ENCODE results near the gene EPB41. TPM values are rescaled to one million over a fixed set of nuclear protein-coding genes. Genes with fewer than 3 reads are reported as not detected.
A peak's percentile ranks its signal among the peaks of the same experiment; 100 is the strongest.

EPB41 gene
- total and polyA plus RNA-seq, 2 experiments from 2014 or later = 26.8 to 112 TPM

DNA sequence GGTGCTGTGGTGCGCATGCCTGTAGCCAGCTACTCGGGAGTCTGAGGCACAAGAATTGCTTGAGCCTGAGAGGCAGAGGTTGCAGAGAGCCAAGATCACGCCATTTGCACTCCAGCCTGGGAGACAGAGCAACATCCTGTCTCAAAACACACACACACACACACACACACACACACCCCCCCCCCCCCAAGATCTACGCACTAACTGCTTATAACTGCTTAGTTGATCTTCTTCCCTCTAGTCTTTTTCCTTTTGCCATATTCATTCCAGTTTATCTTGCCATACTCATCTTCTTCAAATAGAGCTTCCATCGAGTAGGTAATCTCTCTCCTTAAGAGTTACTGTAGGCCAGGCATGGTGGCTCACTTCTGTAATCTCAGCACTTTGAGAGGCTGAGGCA, 20.9 kb downstream of the EPB41 start:
- Histone ChIP-seq H3K9me2 (ENCODE audit: insufficient read depth) (no peaks in the 10 kb centered on the region), H2AFZ (no peak overlapping the region), H3K79me2 (replicated peaks; ENCODE audit: insufficient read depth) (peaks cover 86% of the 10 kb centered on the region), H3K4me1 (ENCODE audit: insufficient read depth) (no peaks in the 10 kb centered on the region), H3K4me3 (no peak overlapping the region), H3K27ac (ENCODE audit: low read depth) (0 out of 2 replicates have a peak overlapping the region, but pooled peaks have one; percentile 76), H3K4me2 (no peak overlapping the region), H4K20me1 (replicated peaks; ENCODE audit: insufficient read depth) (peaks cover 16% of the 10 kb centered on the region), H3K36me3 (ENCODE audit: insufficient read depth) (no peaks in the 10 kb centered on the region), H3F3A (replicated peaks; ENCODE audit: low read depth) (no peaks in the 10 kb centered on the region), H3K27me3 (ENCODE audit: insufficient read depth) (no peaks in the 10 kb centered on the region)
- Mint-ChIP-seq H3K36me3 (ENCODE audit: low read depth) (no peaks in the 10 kb centered on the region), H3K27me3 (ENCODE audit: insufficient read depth, low read depth, poor library complexity) (peaks cover 4% of the 10 kb centered on the region), H3K4me3 (no peak overlapping the region), H3K4me1 (peaks cover 7% of the 10 kb centered on the region), H3K9me3 (no peaks in the 10 kb centered on the region), H3K27ac (0 out of 2 replicates have a peak overlapping the region, but pooled peaks have one; percentile 33)
- TF ChIP-seq STAT1 (IDR thresholded peaks at IDR 0.05; ENCODE audit: unreplicated experiment) = no peak
- TF ChIP-seq EZH2phosphoT487 (IDR thresholded peaks at IDR 0.05; ENCODE audit: unreplicated experiment) = no peak
- no peak for TF ChIP-seq ZNF114 (CRISPR knock-in tag; IDR thresholded peaks at IDR 0.05)
- no peak for TF ChIP-seq CREB1 (CRISPR knock-in tag; IDR thresholded peaks at IDR 0.05; ENCODE audit: low read depth)
- TF ChIP-seq NANOG (IDR thresholded peaks at IDR 0.05; ENCODE audit: borderline replicate concordance) = no peak
- TF ChIP-seq JUNB (IDR thresholded peaks at IDR 0.05; ENCODE audit: unreplicated experiment) = no peak
- TF ChIP-seq, protein P1, sequence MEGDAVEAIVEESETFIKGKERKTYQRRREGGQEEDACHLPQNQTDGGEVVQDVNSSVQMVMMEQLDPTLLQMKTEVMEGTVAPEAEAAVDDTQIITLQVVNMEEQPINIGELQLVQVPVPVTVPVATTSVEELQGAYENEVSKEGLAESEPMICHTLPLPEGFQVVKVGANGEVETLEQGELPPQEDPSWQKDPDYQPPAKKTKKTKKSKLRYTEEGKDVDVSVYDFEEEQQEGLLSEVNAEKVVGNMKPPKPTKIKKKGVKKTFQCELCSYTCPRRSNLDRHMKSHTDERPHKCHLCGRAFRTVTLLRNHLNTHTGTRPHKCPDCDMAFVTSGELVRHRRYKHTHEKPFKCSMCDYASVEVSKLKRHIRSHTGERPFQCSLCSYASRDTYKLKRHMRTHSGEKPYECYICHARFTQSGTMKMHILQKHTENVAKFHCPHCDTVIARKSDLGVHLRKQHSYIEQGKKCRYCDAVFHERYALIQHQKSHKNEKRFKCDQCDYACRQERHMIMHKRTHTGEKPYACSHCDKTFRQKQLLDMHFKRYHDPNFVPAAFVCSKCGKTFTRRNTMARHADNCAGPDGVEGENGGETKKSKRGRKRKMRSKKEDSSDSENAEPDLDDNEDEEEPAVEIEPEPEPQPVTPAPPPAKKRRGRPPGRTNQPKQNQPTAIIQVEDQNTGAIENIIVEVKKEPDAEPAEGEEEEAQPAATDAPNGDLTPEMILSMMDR (conservative IDR thresholded peaks at IDR 0.05; ENCODE audit: low read depth in 2 of 2) = no peak
- no peak for TF ChIP-seq ZNF331 (CRISPR knock-in tag; IDR thresholded peaks at IDR 0.05; ENCODE audit: low read depth)
- no peak for TF ChIP-seq POLR2AphosphoS5 (IDR thresholded peaks at IDR 0.05; ENCODE audit: low read depth)
- TF ChIP-seq, protein P2, sequence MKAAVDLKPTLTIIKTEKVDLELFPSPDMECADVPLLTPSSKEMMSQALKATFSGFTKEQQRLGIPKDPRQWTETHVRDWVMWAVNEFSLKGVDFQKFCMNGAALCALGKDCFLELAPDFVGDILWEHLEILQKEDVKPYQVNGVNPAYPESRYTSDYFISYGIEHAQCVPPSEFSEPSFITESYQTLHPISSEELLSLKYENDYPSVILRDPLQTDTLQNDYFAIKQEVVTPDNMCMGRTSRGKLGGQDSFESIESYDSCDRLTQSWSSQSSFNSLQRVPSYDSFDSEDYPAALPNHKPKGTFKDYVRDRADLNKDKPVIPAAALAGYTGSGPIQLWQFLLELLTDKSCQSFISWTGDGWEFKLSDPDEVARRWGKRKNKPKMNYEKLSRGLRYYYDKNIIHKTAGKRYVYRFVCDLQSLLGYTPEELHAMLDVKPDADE (IDR thresholded peaks at IDR 0.05) = no peak
- TF ChIP-seq EZH2 (IDR thresholded peaks at IDR 0.05; ENCODE audit: low read depth, unreplicated experiment) = no peak
- TF ChIP-seq, protein P3, sequence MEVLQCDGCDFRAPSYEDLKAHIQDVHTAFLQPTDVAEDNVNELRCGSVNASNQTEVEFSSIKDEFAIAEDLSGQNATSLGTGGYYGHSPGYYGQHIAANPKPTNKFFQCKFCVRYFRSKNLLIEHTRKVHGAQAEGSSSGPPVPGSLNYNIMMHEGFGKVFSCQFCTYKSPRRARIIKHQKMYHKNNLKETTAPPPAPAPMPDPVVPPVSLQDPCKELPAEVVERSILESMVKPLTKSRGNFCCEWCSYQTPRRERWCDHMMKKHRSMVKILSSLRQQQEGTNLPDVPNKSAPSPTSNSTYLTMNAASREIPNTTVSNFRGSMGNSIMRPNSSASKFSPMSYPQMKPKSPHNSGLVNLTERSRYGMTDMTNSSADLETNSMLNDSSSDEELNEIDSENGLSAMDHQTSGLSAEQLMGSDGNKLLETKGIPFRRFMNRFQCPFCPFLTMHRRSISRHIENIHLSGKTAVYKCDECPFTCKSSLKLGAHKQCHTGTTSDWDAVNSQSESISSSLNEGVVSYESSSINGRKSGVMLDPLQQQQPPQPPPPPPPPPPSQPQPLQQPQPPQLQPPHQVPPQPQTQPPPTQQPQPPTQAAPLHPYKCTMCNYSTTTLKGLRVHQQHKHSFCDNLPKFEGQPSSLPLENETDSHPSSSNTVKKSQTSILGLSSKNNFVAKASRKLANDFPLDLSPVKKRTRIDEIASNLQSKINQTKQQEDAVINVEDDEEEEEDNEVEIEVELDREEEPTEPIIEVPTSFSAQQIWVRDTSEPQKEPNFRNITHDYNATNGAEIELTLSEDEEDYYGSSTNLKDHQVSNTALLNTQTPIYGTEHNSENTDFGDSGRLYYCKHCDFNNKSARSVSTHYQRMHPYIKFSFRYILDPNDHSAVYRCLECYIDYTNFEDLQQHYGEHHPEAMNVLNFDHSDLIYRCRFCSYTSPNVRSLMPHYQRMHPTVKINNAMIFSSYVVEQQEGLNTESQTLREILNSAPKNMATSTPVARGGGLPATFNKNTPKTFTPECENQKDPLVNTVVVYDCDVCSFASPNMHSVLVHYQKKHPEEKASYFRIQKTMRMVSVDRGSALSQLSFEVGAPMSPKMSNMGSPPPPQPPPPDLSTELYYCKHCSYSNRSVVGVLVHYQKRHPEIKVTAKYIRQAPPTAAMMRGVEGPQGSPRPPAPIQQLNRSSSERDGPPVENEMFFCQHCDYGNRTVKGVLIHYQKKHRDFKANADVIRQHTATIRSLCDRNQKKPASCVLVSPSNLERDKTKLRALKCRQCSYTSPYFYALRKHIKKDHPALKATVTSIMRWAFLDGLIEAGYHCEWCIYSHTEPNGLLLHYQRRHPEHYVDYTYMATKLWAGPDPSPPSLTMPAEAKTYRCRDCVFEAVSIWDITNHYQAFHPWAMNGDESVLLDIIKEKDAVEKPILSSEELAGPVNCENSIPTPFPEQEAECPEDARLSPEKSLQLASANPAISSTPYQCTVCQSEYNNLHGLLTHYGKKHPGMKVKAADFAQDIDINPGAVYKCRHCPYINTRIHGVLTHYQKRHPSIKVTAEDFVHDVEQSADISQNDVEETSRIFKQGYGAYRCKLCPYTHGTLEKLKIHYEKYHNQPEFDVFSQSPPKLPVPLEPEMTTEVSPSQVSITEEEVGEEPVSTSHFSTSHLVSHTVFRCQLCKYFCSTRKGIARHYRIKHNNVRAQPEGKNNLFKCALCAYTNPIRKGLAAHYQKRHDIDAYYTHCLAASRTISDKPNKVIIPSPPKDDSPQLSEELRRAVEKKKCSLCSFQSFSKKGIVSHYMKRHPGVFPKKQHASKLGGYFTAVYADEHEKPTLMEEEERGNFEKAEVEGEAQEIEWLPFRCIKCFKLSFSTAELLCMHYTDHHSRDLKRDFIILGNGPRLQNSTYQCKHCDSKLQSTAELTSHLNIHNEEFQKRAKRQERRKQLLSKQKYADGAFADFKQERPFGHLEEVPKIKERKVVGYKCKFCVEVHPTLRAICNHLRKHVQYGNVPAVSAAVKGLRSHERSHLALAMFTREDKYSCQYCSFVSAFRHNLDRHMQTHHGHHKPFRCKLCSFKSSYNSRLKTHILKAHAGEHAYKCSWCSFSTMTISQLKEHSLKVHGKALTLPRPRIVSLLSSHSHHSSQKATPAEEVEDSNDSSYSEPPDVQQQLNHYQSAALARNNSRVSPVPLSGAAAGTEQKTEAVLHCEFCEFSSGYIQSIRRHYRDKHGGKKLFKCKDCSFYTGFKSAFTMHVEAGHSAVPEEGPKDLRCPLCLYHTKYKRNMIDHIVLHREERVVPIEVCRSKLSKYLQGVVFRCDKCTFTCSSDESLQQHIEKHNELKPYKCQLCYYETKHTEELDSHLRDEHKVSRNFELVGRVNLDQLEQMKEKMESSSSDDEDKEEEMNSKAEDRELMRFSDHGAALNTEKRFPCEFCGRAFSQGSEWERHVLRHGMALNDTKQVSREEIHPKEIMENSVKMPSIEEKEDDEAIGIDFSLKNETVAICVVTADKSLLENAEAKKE (CRISPR knock-in tag; IDR thresholded peaks at IDR 0.05) = no peak
- no peak for ATAC-seq
- no peak for DNase-seq (ENCODE audit: low spot score)
